ENCODE measurements around the gene CDKN1A. TPM values are rescaled to one million over a fixed set of nuclear protein-coding genes. Genes with fewer than 3 reads are reported as not detected.
A peak's percentile ranks its signal among the peaks of the same experiment; 100 is the strongest.

CDKN1A gene
- total RNA-seq, 5 donors from 2014 or later (not counting 1 experiment from before 2014, with no cell fraction given): 9.6 to 88.9 (median 11.8) TPM

GRCh38 chr6:36724514-36725390 lies 46.2 kb downstream of the CDKN1A start:
- POLR2A ChIA-PET: no interaction called here
- H3K9me3 Mint-ChIP-seq: no peaks in the 10 kb centered on the region

GRCh38 chr6:36725581-36725980 lies 47.1 kb downstream of the CDKN1A start:
- no peaks in the 10 kb centered on the region for H3K9me3 Mint-ChIP-seq
- no peak overlapping the region for H3K4me3 Mint-ChIP-seq
- Histone ChIP-seq H3K27ac (ENCODE audit: low read length) (no peak overlapping the region), H3K9me3 (no peaks in the 10 kb centered on the region), H3K36me3 (ENCODE audit: control insufficient read depth in 2 of 2, extremely low read depth in 1 of 2, insufficient read depth in 1 of 2, low read length in 1 of 2) (no peaks in the 10 kb centered on the region), H3K4me3 (ENCODE audit: control insufficient read depth in 1 of 2, extremely low read depth in 1 of 2, low read length in 1 of 2) (no peak overlapping the region), H3K4me1 (ENCODE audit: control insufficient read depth in 1 of 2, extremely low read depth in 1 of 2, insufficient read depth in 2 of 2, low read length in 2 of 2) (peaks cover 0 to 8% of the 10 kb centered on the region in 2 experiments), H3K27me3 (replicated peaks in 1 of 2; ENCODE audit: control insufficient read depth in 2 of 2, extremely low read depth in 1 of 2, insufficient read depth in 2 of 2, low read length in 1 of 2) (no peaks in the 10 kb centered on the region)
- H3K27ac Mint-ChIP-seq: no peak overlapping the region
- H3K36me3 Mint-ChIP-seq: no peaks in the 10 kb centered on the region
- POLR2A ChIA-PET: no interaction called here
- H3K27me3 Mint-ChIP-seq: no peaks in the 10 kb centered on the region
- DNase-seq (no peak), ATAC-seq (replicated peaks in 1 of 4) (no peak)
- peaks cover 13 to 30% (median 18%) of the 10 kb centered on the region in 3 donors for H3K4me1 Mint-ChIP-seq
- CTCF ChIA-PET: no interaction called here
- WGBS (ENCODE audit: insufficient coverage): 95% methylated on average over 6 of the region's 7 CpGs

More at GRCh38 chr6:36724514-36725390, 46.2 kb downstream of the CDKN1A start:
- Histone ChIP-seq H3K36me3 (ENCODE audit: control insufficient read depth in 2 of 2, extremely low read depth in 1 of 2, insufficient read depth in 1 of 2, low read length in 1 of 2) (no peaks in the 10 kb centered on the region), H3K9me3 (no peaks in the 10 kb centered on the region), H3K27ac (ENCODE audit: low read length) (no peak overlapping the region), H3K27me3 (replicated peaks in 1 of 2; ENCODE audit: control insufficient read depth in 2 of 2, extremely low read depth in 1 of 2, insufficient read depth in 2 of 2, low read length in 1 of 2) (peaks cover 0 to 2% of the 10 kb centered on the region in 2 experiments), H3K4me3 (ENCODE audit: control insufficient read depth in 1 of 2, extremely low read depth in 1 of 2, low read length in 1 of 2) (no peak overlapping the region), H3K4me1 (ENCODE audit: control insufficient read depth in 1 of 2, extremely low read depth in 1 of 2, insufficient read depth in 2 of 2, low read length in 2 of 2) (peaks cover 0 to 8% of the 10 kb centered on the region in 2 experiments)
- CTCF ChIA-PET: interaction anchor here in 1 of 2 donors (1.0 kb wide), 1 partner anchor 110 kb away, joined by 4 read pairs; no protein-coding TSS in a partner anchor
- peaks cover 13 to 30% (median 18%) of the 10 kb centered on the region in 3 donors for H3K4me1 Mint-ChIP-seq
- 67% methylated on average over 8 of the region's 13 CpGs for WGBS (ENCODE audit: insufficient coverage)
- no peak overlapping the region for H3K27ac Mint-ChIP-seq
- H3K27me3 Mint-ChIP-seq: no peaks in the 10 kb centered on the region
- no peak for ATAC-seq (replicated peaks in 1 of 4)
- DNase-seq: peak in 15 of 35 experiments; percentile 6 to 47 (median 17)
- no peaks in the 10 kb centered on the region for H3K36me3 Mint-ChIP-seq
- H3K4me3 Mint-ChIP-seq: no peak overlapping the region

- Histone ChIP-seq H3K36me3 (ENCODE audit: control insufficient read depth in 2 of 2, extremely low read depth in 1 of 2, insufficient read depth in 1 of 2, low read length in 1 of 2) (no peaks in the 10 kb centered on the region), H3K4me3 (ENCODE audit: control insufficient read depth in 1 of 2, extremely low read depth in 1 of 2, low read length in 1 of 2) (no peak overlapping the region), H3K9me3 (no peaks in the 10 kb centered on the region), H3K4me1 (ENCODE audit: control insufficient read depth in 1 of 2, extremely low read depth in 1 of 2, insufficient read depth in 2 of 2, low read length in 2 of 2) (peaks cover 0 to 8% of the 10 kb centered on the region in 2 experiments), H3K27me3 (replicated peaks in 1 of 2; ENCODE audit: control insufficient read depth in 2 of 2, extremely low read depth in 1 of 2, insufficient read depth in 2 of 2, low read length in 1 of 2) (no peaks in the 10 kb centered on the region), H3K27ac (ENCODE audit: low read length) (no peak overlapping the region)
- ATAC-seq (replicated peaks in 1 of 4) (peak in 2 of 4 experiments; percentile 12 to 20), DNase-seq (no peak)
- CTCF ChIA-PET: no interaction called here
- no peaks in the 10 kb centered on the region for H3K36me3 Mint-ChIP-seq
- WGBS (ENCODE audit: insufficient coverage): 90% methylated on average over 7 of the region's 7 CpGs
- peak overlapping the region in 1 of 2 donors; percentile 5 for H3K27ac Mint-ChIP-seq
- H3K9me3 Mint-ChIP-seq: no peaks in the 10 kb centered on the region
- POLR2A ChIA-PET: no interaction called here
- H3K4me3 Mint-ChIP-seq: no peak overlapping the region
- H3K4me1 Mint-ChIP-seq: peaks cover 13 to 30% (median 18%) of the 10 kb centered on the region in 3 donors
- H3K27me3 Mint-ChIP-seq: no peaks in the 10 kb centered on the region
Observed at GRCh38 chr6:36727505-36728021, 49.0 kb downstream of the CDKN1A start.

GRCh38 chr6:36728289-36729160 lies 50.0 kb downstream of the CDKN1A start:
- Mint-ChIP-seq H3K36me3 (no peaks in the 10 kb centered on the region), H3K9me3 (no peaks in the 10 kb centered on the region), H3K4me3 (no peak overlapping the region), H3K27me3 (peaks cover 0 to 3% of the 10 kb centered on the region in 2 donors), H3K27ac (no peak overlapping the region), H3K4me1 (peaks cover 13 to 30% (median 18%) of the 10 kb centered on the region in 3 donors)
- DNase-seq: no peak
- WGBS (ENCODE audit: insufficient coverage): 93% methylated on average over 8 of the region's 11 CpGs
- POLR2A ChIA-PET: no interaction called here
- Histone ChIP-seq H3K27ac (ENCODE audit: low read length) (no peak overlapping the region), H3K4me1 (ENCODE audit: control insufficient read depth in 1 of 2, extremely low read depth in 1 of 2, insufficient read depth in 2 of 2, low read length in 2 of 2) (peaks cover 0 to 8% of the 10 kb centered on the region in 2 experiments), H3K27me3 (replicated peaks in 1 of 2; ENCODE audit: control insufficient read depth in 2 of 2, extremely low read depth in 1 of 2, insufficient read depth in 2 of 2, low read length in 1 of 2) (no peaks in the 10 kb centered on the region), H3K36me3 (ENCODE audit: control insufficient read depth in 2 of 2, extremely low read depth in 1 of 2, insufficient read depth in 1 of 2, low read length in 1 of 2) (no peaks in the 10 kb centered on the region), H3K4me3 (ENCODE audit: control insufficient read depth in 1 of 2, extremely low read depth in 1 of 2, low read length in 1 of 2) (no peak overlapping the region), H3K9me3 (no peaks in the 10 kb centered on the region)
- no peak for ATAC-seq (replicated peaks in 1 of 4)
- CTCF ChIA-PET: no interaction called here

GRCh38 chr6:36729161-36729524 lies 50.6 kb downstream of the CDKN1A start:
- Mint-ChIP-seq H3K4me1 (peaks cover 13 to 30% (median 18%) of the 10 kb centered on the region in 3 donors), H3K27ac (no peak overlapping the region), H3K9me3 (no peaks in the 10 kb centered on the region), H3K36me3 (no peaks in the 10 kb centered on the region), H3K4me3 (no peak overlapping the region), H3K27me3 (peaks cover 0 to 3% of the 10 kb centered on the region in 2 donors)
- Histone ChIP-seq H3K27ac (ENCODE audit: low read length) (no peak overlapping the region), H3K4me3 (ENCODE audit: control insufficient read depth in 1 of 2, extremely low read depth in 1 of 2, low read length in 1 of 2) (no peak overlapping the region), H3K4me1 (ENCODE audit: control insufficient read depth in 1 of 2, extremely low read depth in 1 of 2, insufficient read depth in 2 of 2, low read length in 2 of 2) (peaks cover 0 to 8% of the 10 kb centered on the region in 2 experiments), H3K9me3 (no peaks in the 10 kb centered on the region), H3K36me3 (ENCODE audit: control insufficient read depth in 2 of 2, extremely low read depth in 1 of 2, insufficient read depth in 1 of 2, low read length in 1 of 2) (no peaks in the 10 kb centered on the region), H3K27me3 (replicated peaks in 1 of 2; ENCODE audit: control insufficient read depth in 2 of 2, extremely low read depth in 1 of 2, insufficient read depth in 2 of 2, low read length in 1 of 2) (no peaks in the 10 kb centered on the region)
- CTCF ChIA-PET: no interaction called here
- POLR2A ChIA-PET: interaction anchor here in 1 of 2 donors (0.6 kb wide), 1 partner anchor 537 kb away, joined by 3 read pairs; no protein-coding TSS in a partner anchor
- WGBS (ENCODE audit: insufficient coverage): no CpG with 5 or more reads among the region's 3 CpGs
- DNase-seq: no peak
- no peak for ATAC-seq (replicated peaks in 1 of 4)
